ENCODE measurements around the gene TOMM34. TPM values are rescaled to one million over a fixed set of nuclear protein-coding genes. Genes with fewer than 3 reads are reported as not detected.

Gene TOMM34
- total RNA-seq, 2 experiments from 2014 or later: 38.6 to 48.2 TPM

DNA sequence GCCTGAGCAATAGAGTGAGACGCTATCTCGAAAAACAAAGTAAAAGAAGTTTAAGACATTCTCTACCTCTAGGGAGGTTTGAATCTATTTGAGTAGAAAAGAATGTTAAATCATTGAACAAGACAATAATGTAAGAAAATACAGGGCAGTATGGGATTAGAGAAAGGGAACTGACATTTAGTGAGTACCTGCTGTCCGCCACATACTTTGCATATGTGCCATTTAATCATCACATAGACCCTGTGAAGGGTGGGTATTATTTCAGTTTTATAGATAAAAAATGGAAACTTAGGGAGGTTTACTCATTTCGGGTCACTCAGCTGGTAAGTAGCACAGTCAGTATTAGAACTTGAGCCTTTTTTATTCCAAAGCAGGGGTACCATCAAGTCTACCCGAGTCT is 37.5 kb upstream of the TOMM34 start:
- Histone ChIP-seq H3K9me2 (ENCODE audit: insufficient read depth, low read length) (no peaks in the 10 kb centered on the region), H4K20me1 (ENCODE audit: insufficient read depth, low read length) (peaks cover 4% of the 10 kb centered on the region; the same call in 1 of the 2 replicates), H3K9me3 (ENCODE audit: low read length) (no peaks in the 10 kb centered on the region), H3K4me1 (ENCODE audit: insufficient read depth, low read length, poor library complexity, severe bottlenecking) (peaks cover 9% of the 10 kb centered on the region), H3K79me2 (ENCODE audit: insufficient read depth, low read depth, low read length) (peaks cover 21% of the 10 kb centered on the region; the same call in 1 of the 2 replicates), H3K36me3 (ENCODE audit: insufficient read depth, low read length) (peaks cover 95% of the 10 kb centered on the region), H3K4me3 (ENCODE audit: low read depth, low read length, poor library complexity, severe bottlenecking) (no peak overlapping the region), H3K4me2 (ENCODE audit: low read length) (no peak overlapping the region), H3K27ac (ENCODE audit: low read depth, low read length, poor library complexity, severe bottlenecking) (no peak overlapping the region), H2AFZ (ENCODE audit: low read length) (no peak overlapping the region)
- no peak for DNase-seq (ENCODE audit: low spot score)
- ChIA-PET POLR2A (interaction anchor here (0.6 kb wide), 1 partner anchor 584 kb away, joined by 3 read pairs; no protein-coding TSS in a partner anchor), CTCF (ENCODE audit: unreplicated experiment) (interaction anchor here (0.5 kb wide), 1 partner anchor 27 kb away, joined by 3 read pairs; no protein-coding TSS in a partner anchor)
- intact Hi-C loops (cut with micrococcal nuclease; ENCODE audit: unreplicated experiment): no loop called here
- TF ChIP-seq EZH2phosphoT487 (IDR thresholded peaks at IDR 0.05; ENCODE audit: borderline replicate concordance, low read depth, low read length): no peak
- no peak for TF ChIP-seq CTCF (conservative IDR thresholded peaks at IDR 0.05; ENCODE audit: low read length)
- no TSS peak for BruUV-seq (replicated peaks)

- H3K4me2 ChIP-seq (ENCODE audit: low read length): no peak overlapping the region
- peaks cover 4% of the 10 kb centered on the region; the same call in 1 of the 2 replicates for H4K20me1 ChIP-seq (ENCODE audit: insufficient read depth, low read length)
- no peak overlapping the region for H2AFZ ChIP-seq (ENCODE audit: low read length)
- BruUV-seq (replicated peaks): no TSS peak
- no peak for TF ChIP-seq EZH2phosphoT487 (IDR thresholded peaks at IDR 0.05; ENCODE audit: borderline replicate concordance, low read depth, low read length)
- TF ChIP-seq CTCF (conservative IDR thresholded peaks at IDR 0.05; ENCODE audit: low read length): no peak
- intact Hi-C loops (cut with micrococcal nuclease; ENCODE audit: unreplicated experiment): no loop called here
- no peak overlapping the region for H3K27ac ChIP-seq (ENCODE audit: low read depth, low read length, poor library complexity, severe bottlenecking)
- no peaks in the 10 kb centered on the region for H3K9me3 ChIP-seq (ENCODE audit: low read length)
- no peaks in the 10 kb centered on the region for H3K9me2 ChIP-seq (ENCODE audit: insufficient read depth, low read length)
- peaks cover 9% of the 10 kb centered on the region for H3K4me1 ChIP-seq (ENCODE audit: insufficient read depth, low read length, poor library complexity, severe bottlenecking)
- H3K36me3 ChIP-seq (ENCODE audit: insufficient read depth, low read length): peaks cover 95% of the 10 kb centered on the region
- POLR2A ChIA-PET: interaction anchor here (1.4 to 1.6 kb wide), 3 partner anchors 9 to 23 kb away, joined by 3 to 6 read pairs (median 3); no protein-coding TSS in a partner anchor
- no peak for DNase-seq (ENCODE audit: low spot score)
- H3K79me2 ChIP-seq (ENCODE audit: insufficient read depth, low read depth, low read length): peaks cover 23% of the 10 kb centered on the region; the same call in 1 of the 2 replicates
- CTCF ChIA-PET (ENCODE audit: unreplicated experiment): interaction anchor here (0.5 kb wide), 1 partner anchor 27 kb away, joined by 3 read pairs; no protein-coding TSS in a partner anchor
- H3K4me3 ChIP-seq (ENCODE audit: low read depth, low read length, poor library complexity, severe bottlenecking): no peak overlapping the region
Observed at GRCh38 chr20:44997171-44997570, 37.0 kb upstream of the TOMM34 start.

- no peak for TF ChIP-seq EZH2phosphoT487 (IDR thresholded peaks at IDR 0.05; ENCODE audit: borderline replicate concordance, low read depth, low read length)
- no peak for TF ChIP-seq CTCF (conservative IDR thresholded peaks at IDR 0.05; ENCODE audit: low read length)
- no peak overlapping the region for H2AFZ ChIP-seq (ENCODE audit: low read length)
- H3K4me2 ChIP-seq (ENCODE audit: low read length): no peak overlapping the region
- DNase-seq (ENCODE audit: low spot score): no peak
- H3K27ac ChIP-seq (ENCODE audit: low read depth, low read length, poor library complexity, severe bottlenecking): no peak overlapping the region
- peaks cover 92% of the 10 kb centered on the region for H3K36me3 ChIP-seq (ENCODE audit: insufficient read depth, low read length)
- no peaks in the 10 kb centered on the region for H3K9me2 ChIP-seq (ENCODE audit: insufficient read depth, low read length)
- H3K79me2 ChIP-seq (ENCODE audit: insufficient read depth, low read depth, low read length): peaks cover 61% of the 10 kb centered on the region
- intact Hi-C loops (cut with micrococcal nuclease; ENCODE audit: unreplicated experiment): no loop called here
- CTCF ChIA-PET (ENCODE audit: unreplicated experiment): no interaction called here
- no TSS peak for BruUV-seq (replicated peaks)
- H3K4me3 ChIP-seq (ENCODE audit: low read depth, low read length, poor library complexity, severe bottlenecking): no peak overlapping the region
- H3K9me3 ChIP-seq (ENCODE audit: low read length): no peaks in the 10 kb centered on the region
- peaks cover 22% of the 10 kb centered on the region for H3K4me1 ChIP-seq (ENCODE audit: insufficient read depth, low read length, poor library complexity, severe bottlenecking)
- POLR2A ChIA-PET: interaction anchor here (0.7 to 1.1 kb wide), 3 partner anchors 12 to 60 kb away, joined by 3 read pairs; no protein-coding TSS in a partner anchor
- peaks cover 8% of the 10 kb centered on the region; the same call in 1 of the 2 replicates for H4K20me1 ChIP-seq (ENCODE audit: insufficient read depth, low read length)
Observed at GRCh38 chr20:44993343-44993742, 33.1 kb upstream of the TOMM34 start.

Data from OCI-LY7 (cell line).